Mesenchymal stem cell (in vitro differentiated cells and primary cell): Measurements from ENCODE around the gene CRTC3.
"Not testable (repeated sequence)": the region's sequence is repeated elsewhere in the genome, so short reads cannot be mapped to it uniquely, and the experiment has no call there.

Experiments
- DNase-seq: peaks from one replicate; pipeline ENCODE4 v3.0.0-alpha.2; 2013
- H2AFZ ChIP-seq: one replicate; pipeline ENCODE4 v1.6.1; 2013; ENCODE audit warnings: low read depth, mild to moderate bottlenecking, control low read depth, inconsistent platforms, low read length, moderate library complexity
- H2AK5ac ChIP-seq: 2 replicates; pipeline ENCODE4 v1.6.1; 2013; ENCODE audit warnings: low read length, moderate library complexity, mild to moderate bottlenecking, inconsistent platforms; ENCODE audit not compliant: severe bottlenecking
- H2BK120ac ChIP-seq: one replicate; pipeline ENCODE4 v1.6.1; 2013; ENCODE audit warnings: low read depth, mild to moderate bottlenecking, inconsistent platforms, low read length, moderate library complexity
- H2BK12ac ChIP-seq, 2 experiments: one replicate each; pipeline ENCODE4 v1.6.1; 2013; ENCODE audit warnings: inconsistent platforms in 2 of 2, low read length in 2 of 2, mild to moderate bottlenecking in 2 of 2, moderate library complexity in 2 of 2, control low read depth in 1 of 2
- H2BK15ac ChIP-seq: one replicate; pipeline ENCODE4 v1.6.1; 2013; ENCODE audit warnings: mild to moderate bottlenecking, low read depth, inconsistent platforms; ENCODE audit not compliant: poor library complexity, severe bottlenecking
- H2BK5ac ChIP-seq: 2 replicates; pipeline ENCODE4 v1.6.1; 2013; ENCODE audit warnings: low read depth, mild to moderate bottlenecking, low read length, control low read depth, inconsistent platforms; ENCODE audit not compliant: poor library complexity, severe bottlenecking
- H3K14ac ChIP-seq, 2 experiments: one replicate each; pipeline ENCODE4 v1.6.1; 2013; ENCODE audit warnings: inconsistent platforms in 2 of 2, low read length in 2 of 2, control low read depth in 1 of 2, mild to moderate bottlenecking in 1 of 2, moderate library complexity in 1 of 2
- H3K18ac ChIP-seq, 2 experiments: one replicate each; pipeline ENCODE4 v1.6.1; 2013; ENCODE audit warnings: inconsistent platforms in 2 of 2, low read length in 2 of 2, control low read depth in 1 of 2, low read depth in 1 of 2, mild to moderate bottlenecking in 1 of 2
- H3K23ac ChIP-seq, 2 experiments: one replicate each; pipeline ENCODE4 v1.6.1; 2013; ENCODE audit warnings: inconsistent platforms in 2 of 2, low read length in 2 of 2, mild to moderate bottlenecking in 2 of 2, moderate library complexity in 2 of 2, control low read depth in 1 of 2
- H3K27ac ChIP-seq: 2 replicates; pipeline ENCODE4 v1.5.1; 2013; ENCODE audit warnings: mild to moderate bottlenecking, moderate library complexity, low read length, control low read depth, inconsistent platforms; ENCODE audit not compliant: poor library complexity, severe bottlenecking
- H3K27me3 ChIP-seq, 2 experiments: 2 replicates each; pipeline versions ENCODE4 v1.6.1 to v1.7.0; 2013; ENCODE audit warnings: low read length in 2 of 2, mild to moderate bottlenecking in 2 of 2, moderate library complexity in 2 of 2, control low read depth in 1 of 2, inconsistent platforms in 1 of 2; ENCODE audit not compliant: control insufficient read depth in 1 of 2, insufficient read depth in 1 of 2
- H3K36me3 ChIP-seq, 2 experiments: 2 replicates each; pipeline versions ENCODE4 v1.6.1 to v1.7.0; 2013; ENCODE audit warnings: low read length in 2 of 2, control low read depth in 1 of 2, inconsistent platforms in 1 of 2, low read depth in 1 of 2, mild to moderate bottlenecking in 1 of 2; ENCODE audit not compliant: insufficient read depth in 2 of 2, control insufficient read depth in 1 of 2
- H3K4ac ChIP-seq, 2 experiments: one replicate each; pipeline ENCODE4 v1.6.1; 2013; ENCODE audit warnings: inconsistent platforms in 2 of 2, low read length in 2 of 2, mild to moderate bottlenecking in 2 of 2, moderate library complexity in 2 of 2, control low read depth in 1 of 2, low read depth in 1 of 2
- H3K4me1 ChIP-seq: 2 replicates; pipeline ENCODE4 v1.6.1; 2013; ENCODE audit warnings: low read depth, low read length, control low read depth; ENCODE audit not compliant: control insufficient read depth, insufficient read depth
- H3K4me2 ChIP-seq: 2 replicates; pipeline ENCODE4 v1.6.1; 2013; ENCODE audit warnings: low read length, mild to moderate bottlenecking, inconsistent platforms; ENCODE audit not compliant: poor library complexity, severe bottlenecking
- H3K4me3 ChIP-seq, 2 experiments: 2 replicates each; pipeline versions ENCODE4 v1.5.1 to v1.7.0; 2013; ENCODE audit warnings: low read length in 2 of 2, mild to moderate bottlenecking in 2 of 2, control low read depth in 1 of 2, low read depth in 1 of 2; ENCODE audit not compliant: insufficient read depth in 1 of 2
- H3K79me1 ChIP-seq: replicated peaks from 2 replicates; pipeline ENCODE4 v1.6.1; 2013; ENCODE audit warnings: mild to moderate bottlenecking, control low read depth, low read length, inconsistent platforms; ENCODE audit not compliant: poor library complexity, severe bottlenecking
- H3K9ac ChIP-seq: 2 replicates; pipeline ENCODE4 v1.7.0; 2013; ENCODE audit warnings: mild to moderate bottlenecking, low read length, moderate library complexity
- H3K9me3 ChIP-seq: 2 replicates; pipeline ENCODE4 v1.7.0; 2013; ENCODE audit warnings: mild to moderate bottlenecking, low read length; ENCODE audit not compliant: control insufficient read depth
- H4K8ac ChIP-seq: one replicate; pipeline ENCODE4 v1.6.1; 2013; ENCODE audit warnings: inconsistent platforms, mild to moderate bottlenecking, low read length, moderate library complexity
- H4K91ac ChIP-seq: one replicate; pipeline ENCODE4 v1.6.1; 2013; ENCODE audit warnings: mild to moderate bottlenecking, low read length, inconsistent platforms
- WGBS: methylation state at CpG from one replicate; pipeline ENCODE4 v1.1.7; 2013; ENCODE audit warnings: mixed read lengths; 5-methylcytosine and 5-hydroxymethylcytosine counted together

The CRTC3 gene

GRCh38 chr15:90667755-90668345, 138.1 kb downstream of the CRTC3 start:
- 94% methylated on average over 4 of the region's 7 CpGs for WGBS
- H2AFZ ChIP-seq, H3K36me3 ChIP-seq, H3K23ac ChIP-seq, H3K9ac ChIP-seq, H3K9me3 ChIP-seq, H3K4ac ChIP-seq, H3K14ac ChIP-seq, H3K4me2 ChIP-seq, H2BK120ac ChIP-seq, H3K4me1 ChIP-seq, H3K4me3 ChIP-seq, H3K79me1 ChIP-seq, H4K8ac ChIP-seq, H2AK5ac ChIP-seq, H3K18ac ChIP-seq, H2BK15ac ChIP-seq, H2BK12ac ChIP-seq, H4K91ac ChIP-seq, H2BK5ac ChIP-seq, H3K27me3 ChIP-seq, H3K27ac ChIP-seq, DNase-seq: not testable (repeated sequence)

GRCh38 chr15:90670631-90671030, 140.9 kb downstream of the CRTC3 start:
- not testable (repeated sequence) for DNase-seq, H3K18ac ChIP-seq, H3K27me3 ChIP-seq, H3K4ac ChIP-seq, H3K9me3 ChIP-seq, H3K4me1 ChIP-seq, H3K4me2 ChIP-seq, H3K36me3 ChIP-seq, H3K79me1 ChIP-seq, H2BK12ac ChIP-seq, H2BK15ac ChIP-seq, H4K91ac ChIP-seq, H2BK5ac ChIP-seq, H3K27ac ChIP-seq, H3K9ac ChIP-seq, H2AFZ ChIP-seq, H4K8ac ChIP-seq, H2BK120ac ChIP-seq, H2AK5ac ChIP-seq, H3K4me3 ChIP-seq, H3K23ac ChIP-seq, H3K14ac ChIP-seq
- over 99% methylated on average over 6 of the region's 8 CpGs for WGBS

GRCh38 chr15:90671216-90671615, 141.5 kb downstream of the CRTC3 start:
- Histone ChIP-seq H2AK5ac (no peak overlapping the region), H3K79me1 (no peaks in the 10 kb centered on the region), H3K4me3 (no peak overlapping the region), H3K18ac (no peak overlapping the region), H3K4me2 (no peak overlapping the region), H2BK12ac (no peak overlapping the region), H3K14ac (no peak overlapping the region), H3K4me1 (peaks cover 5% of the 10 kb centered on the region), H2AFZ (no peak overlapping the region), H2BK5ac (no peak overlapping the region), H3K36me3 (no peaks in the 10 kb centered on the region), H3K27me3 (peaks cover 0 to 6% of the 10 kb centered on the region in 2 experiments), H3K27ac (no peak overlapping the region), H4K8ac (no peak overlapping the region), H3K23ac (no peak overlapping the region), H4K91ac (no peak overlapping the region), H3K9ac (no peak overlapping the region), H2BK120ac (no peak overlapping the region), H3K9me3 (no peaks in the 10 kb centered on the region), H2BK15ac (no peak overlapping the region), H3K4ac (no peak overlapping the region)
- DNase-seq, result no peak
- 90% methylated on average over 4 of the region's 4 CpGs for WGBS

- H4K91ac ChIP-seq, H2AFZ ChIP-seq, H4K8ac ChIP-seq, H2BK15ac ChIP-seq, H3K4me1 ChIP-seq, H2BK5ac ChIP-seq, H3K9ac ChIP-seq, H3K9me3 ChIP-seq, H3K23ac ChIP-seq, H3K14ac ChIP-seq, DNase-seq, H3K79me1 ChIP-seq, H3K27me3 ChIP-seq, H3K18ac ChIP-seq, H3K4me2 ChIP-seq, H2BK12ac ChIP-seq, H3K27ac ChIP-seq, H3K4ac ChIP-seq, H2AK5ac ChIP-seq, H3K36me3 ChIP-seq, H2BK120ac ChIP-seq, H3K4me3 ChIP-seq: not testable (repeated sequence)
- WGBS, result 98% methylated on average over 9 of the region's 10 CpGs
Observed at GRCh38 chr15:90673357-90673756, 143.6 kb downstream of the CRTC3 start.
